HG02970 (cell line): ENCODE results near the gene SLC35D2.
"Not testable (repeated sequence)": the region's sequence is repeated elsewhere in the genome, so short reads cannot be mapped to it uniquely, and the experiment has no call there.

ENCODE experiments used
- ATAC-seq: cut with Tn5 transposase; IDR thresholded peaks from one replicate; pipeline ENCODE4 v1.9.1; 2021; ENCODE audit warnings: mild to moderate bottlenecking, moderate library complexity, moderate number of reproducible peaks; ENCODE audit not compliant: unreplicated experiment, low FRiP score

The SLC35D2 gene

GRCh38 chr9:96318921-96319565 lies 64.5 kb downstream of the SLC35D2 start:
- no peak for ATAC-seq

- no peak for ATAC-seq
Observed at GRCh38 chr9:96317335-96317980, 66.1 kb downstream of the SLC35D2 start.

DNA sequence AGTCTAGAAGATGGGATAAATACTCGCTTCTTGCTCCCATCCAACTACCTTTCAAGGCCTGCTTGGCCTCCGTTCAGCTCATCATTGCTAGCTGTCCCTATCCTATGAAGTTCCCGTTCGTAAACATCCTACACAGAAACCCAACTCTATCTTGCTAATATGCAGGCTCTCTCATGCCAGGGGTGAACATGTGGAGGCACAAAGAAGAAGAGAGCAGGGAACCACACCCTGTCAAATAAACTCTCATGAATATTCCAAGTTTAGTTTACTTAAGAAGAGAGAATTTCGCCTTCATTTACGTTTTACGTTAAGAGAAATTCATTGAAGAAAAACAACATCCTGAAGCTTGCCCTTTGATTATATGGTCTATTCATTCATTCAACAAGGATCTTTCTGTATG lies 73.7 kb downstream of the SLC35D2 start:
- ATAC-seq, result no peak

GRCh38 chr9:96306958-96307357 lies 76.6 kb downstream of the SLC35D2 start:
- ATAC-seq, result not testable (repeated sequence)

DNA sequence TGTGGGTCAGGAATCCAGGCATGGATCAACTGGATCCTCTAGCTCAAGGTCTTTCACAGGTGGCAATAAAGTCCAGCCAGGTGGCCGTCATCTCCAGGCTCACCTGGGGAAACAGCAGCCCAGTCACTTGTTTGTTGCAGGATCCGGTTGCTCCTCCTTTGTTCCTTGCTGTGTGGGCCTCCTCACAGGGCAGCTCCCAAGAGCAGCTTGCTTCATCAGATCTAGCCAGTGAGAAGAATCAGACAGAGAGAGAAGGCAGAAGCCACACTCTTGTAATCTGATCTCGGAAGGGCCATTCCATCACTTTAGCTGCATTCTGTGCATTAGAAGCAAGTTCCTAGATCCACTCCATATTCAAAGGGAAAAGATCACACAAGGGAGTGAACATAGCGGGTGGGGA lies 78.3 kb downstream of the SLC35D2 start:
- no peak for ATAC-seq

GRCh38 chr9:96304230-96304629 lies 79.3 kb downstream of the SLC35D2 start:
- no peak for ATAC-seq

GRCh38 chr9:96302021-96302420 lies 81.5 kb downstream of the SLC35D2 start, which contains the start of gene HSD17B3:
HSD17B3 (minus strand) TSS chr9:96302176; CDS start chr9:96302104, 72 bp downstream.
- ATAC-seq, result no peak

DNA sequence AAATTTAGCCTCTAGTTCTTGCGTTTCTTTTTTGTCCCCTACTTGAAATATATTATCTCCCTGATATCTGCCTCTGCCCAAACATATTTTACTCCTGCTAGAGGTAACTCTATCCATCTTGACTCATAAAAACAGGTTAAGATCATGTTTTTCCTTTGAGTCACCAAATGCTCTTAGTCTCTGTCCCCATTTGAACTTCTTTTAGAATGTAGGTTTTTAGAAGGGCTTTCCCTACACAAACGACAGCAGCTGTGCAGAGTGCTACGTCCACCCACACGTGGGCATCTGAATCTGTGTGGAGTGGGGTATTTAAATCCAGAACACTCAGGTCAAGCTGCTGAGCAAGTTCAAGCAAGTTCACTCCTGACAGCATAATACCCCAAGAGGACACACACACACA lies 83.7 kb downstream of the SLC35D2 start:
- no peak for ATAC-seq

DNA sequence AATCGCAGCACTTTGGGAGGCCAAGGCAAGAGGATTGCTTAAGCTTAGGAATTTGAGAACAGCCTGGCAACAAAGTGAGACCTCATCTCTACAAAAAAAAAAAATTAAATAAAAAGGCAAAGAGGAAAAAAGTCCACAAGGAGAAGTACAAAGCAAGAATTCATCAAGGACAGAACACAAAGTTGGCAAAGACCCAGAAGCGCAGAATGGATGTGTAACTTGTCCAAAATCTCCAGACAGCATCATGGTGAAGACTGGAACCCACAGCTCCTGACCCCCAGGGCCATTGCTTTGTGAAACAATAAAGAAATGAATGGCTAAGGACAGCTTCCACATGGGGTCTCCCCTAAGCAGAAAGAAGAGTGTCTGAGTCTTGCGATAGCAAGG lies 89.4 kb downstream of the SLC35D2 start:
- no peak for ATAC-seq

DNA sequence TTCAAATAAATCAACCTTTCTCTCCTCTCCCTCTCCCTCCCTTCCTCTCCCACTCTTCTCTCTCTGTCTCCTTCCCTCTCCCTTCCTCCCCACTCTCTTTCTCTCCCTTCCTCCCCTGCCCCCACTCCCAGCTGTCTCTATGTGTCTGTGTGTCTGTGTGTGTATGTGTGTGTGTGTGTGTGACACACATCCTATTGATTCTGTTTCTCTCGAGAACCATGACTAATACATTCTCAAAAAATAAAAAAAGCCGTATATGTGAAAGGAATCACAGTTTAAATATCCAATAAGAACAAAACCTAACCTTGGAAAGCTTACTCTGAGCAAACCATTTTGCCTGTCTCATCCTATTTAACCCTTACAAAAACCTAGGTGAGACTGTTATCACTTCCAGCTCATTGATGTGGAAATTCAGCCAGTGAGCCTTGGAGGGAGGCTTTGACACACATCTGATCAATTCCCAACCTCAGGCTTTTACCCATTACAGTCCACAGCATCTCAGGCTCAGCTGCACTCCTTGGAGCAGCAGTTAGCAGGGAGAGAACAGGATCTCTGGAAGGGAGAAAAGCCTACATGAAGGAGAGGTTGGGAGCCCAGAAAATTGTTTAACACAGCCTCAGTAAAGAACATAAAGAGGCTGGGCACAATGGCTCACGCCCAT lies 89.9 kb downstream of the SLC35D2 start:
- ATAC-seq, result no peak

- no peak for ATAC-seq
Observed at GRCh38 chr9:96289392-96289791, 94.1 kb downstream of the SLC35D2 start.

DNA sequence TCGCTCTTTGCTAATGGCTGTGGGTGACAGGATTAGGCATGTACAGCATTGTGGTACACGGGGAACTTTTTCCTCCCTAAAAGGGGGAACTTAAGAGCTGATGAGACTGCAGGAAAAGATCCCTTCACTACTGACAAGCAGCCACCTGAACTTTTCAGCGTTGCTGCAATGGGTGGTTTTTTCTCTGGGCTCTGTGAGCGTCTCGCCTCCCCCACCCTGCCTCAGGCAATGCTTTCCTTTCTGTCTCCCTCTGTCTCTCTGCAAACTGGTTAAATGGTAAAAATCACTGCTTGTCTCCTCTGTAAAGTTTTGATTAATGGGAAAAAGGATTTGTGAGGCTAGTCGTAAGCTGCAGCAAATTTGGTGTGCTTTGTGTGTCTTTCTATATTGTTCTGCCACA lies 101.9 kb downstream of the SLC35D2 start:
- ATAC-seq, result no peak

DNA sequence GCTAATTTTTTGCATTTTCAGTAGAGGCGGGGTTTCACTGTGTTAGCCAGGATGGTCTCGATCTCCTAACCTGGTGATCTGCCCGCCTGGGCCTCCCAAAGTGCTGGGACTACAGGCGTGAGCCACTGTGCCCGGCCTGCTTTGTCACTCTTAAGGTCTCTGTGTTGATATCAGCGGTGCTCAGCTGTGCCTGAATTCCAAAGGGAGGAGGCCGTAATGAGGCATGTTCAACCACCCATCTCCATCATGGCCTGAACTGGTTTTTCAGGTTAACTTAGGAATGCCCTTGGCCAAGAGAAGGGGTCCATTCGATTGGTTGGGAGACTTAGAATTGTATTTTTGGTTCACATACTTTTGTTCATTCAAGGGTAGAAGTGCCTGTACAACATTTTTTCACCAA lies 103.6 kb downstream of the SLC35D2 start:
- ATAC-seq, result no peak

DNA sequence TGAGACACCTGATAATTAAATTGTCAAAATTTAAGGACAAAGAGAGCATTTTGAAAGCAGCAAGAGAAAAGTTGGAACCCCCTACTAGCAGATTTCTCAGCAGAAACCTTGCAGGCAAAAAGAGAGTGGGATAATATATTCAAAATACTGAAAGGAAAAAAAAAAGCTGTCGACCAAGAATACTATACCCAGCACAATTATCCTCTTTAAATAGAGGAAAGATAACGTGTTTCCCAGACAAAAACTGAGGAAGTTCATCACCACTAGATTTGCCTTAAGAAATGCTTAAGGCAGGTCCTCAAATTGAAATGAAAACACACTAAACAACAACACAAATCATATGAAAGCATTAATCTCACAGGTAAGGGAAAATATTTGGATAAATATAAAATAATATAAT lies 108.6 kb downstream of the SLC35D2 start:
- no peak for ATAC-seq
